AG04450 (cell line): Measurements from ENCODE around the gene YRDC. TPM values are rescaled to one million over a fixed set of nuclear protein-coding genes. Genes with fewer than 3 reads are reported as not detected.
"Not testable (repeated sequence)": the region's sequence is repeated elsewhere in the genome, so short reads cannot be mapped to it uniquely, and the experiment has no call there.

Source experiments
- CTCF ChIA-PET: fragments of 300-600, 350-600 bp; formaldehyde crosslinking; extraction: SDS; loops from one replicate; lab custom pipeline; 2022; ENCODE audit warnings: antibody characterized with exemption, inconsistent platforms; lab: Charles Lee
- POLR2A ChIA-PET: fragments of 350-600 bp; formaldehyde crosslinking; extraction: SDS; loops from one replicate; lab custom pipeline; 2021; ENCODE audit warnings: antibody characterized with exemption, inconsistent platforms; lab: Yijun Ruan, JAX
- DNase-seq: peaks from one replicate; pipeline ENCODE4 v3.0.0-alpha.2; 2011; ENCODE audit warnings: low read depth, low spot score
- H3K27ac ChIP-seq: one replicate; pipeline ENCODE4 v1.5.1; 2012; ENCODE audit warnings: low read depth, low read length, control low read depth
- H3K27me3 ChIP-seq: one replicate; pipeline ENCODE4 v1.6.0; 2012; ENCODE audit warnings: low read length; ENCODE audit not compliant: control insufficient read depth, insufficient read depth
- H3K4me3 ChIP-seq: 2 replicates; pipeline ENCODE4 v1.5.1; 2011; ENCODE audit warnings: mild to moderate bottlenecking, low read depth, low read length, control low read depth
- H3K9me3 ChIP-seq: 2 replicates; pipeline ENCODE4 v1.5.1; 2012; ENCODE audit warnings: low read length; ENCODE audit not compliant: control insufficient read depth, insufficient read depth
- CTCF ChIP-seq: IDR thresholded peaks from 2 replicates; pipeline ENCODE4 v1.5.1; 2011; ENCODE audit warnings: low read depth, low read length, control low read depth, inconsistent platforms
- polyA plus RNA-seq: library from polyadenylated mRNA; depleted of rRNA; stranded (reverse); fragments of >200 nt; gene quantifications from 2 replicates; pipeline ENCODE4 v1.2.3, GENCODE V29; 2011

Gene YRDC
- polyA plus RNA-seq, 1 experiment: 15.2 TPM

DNA sequence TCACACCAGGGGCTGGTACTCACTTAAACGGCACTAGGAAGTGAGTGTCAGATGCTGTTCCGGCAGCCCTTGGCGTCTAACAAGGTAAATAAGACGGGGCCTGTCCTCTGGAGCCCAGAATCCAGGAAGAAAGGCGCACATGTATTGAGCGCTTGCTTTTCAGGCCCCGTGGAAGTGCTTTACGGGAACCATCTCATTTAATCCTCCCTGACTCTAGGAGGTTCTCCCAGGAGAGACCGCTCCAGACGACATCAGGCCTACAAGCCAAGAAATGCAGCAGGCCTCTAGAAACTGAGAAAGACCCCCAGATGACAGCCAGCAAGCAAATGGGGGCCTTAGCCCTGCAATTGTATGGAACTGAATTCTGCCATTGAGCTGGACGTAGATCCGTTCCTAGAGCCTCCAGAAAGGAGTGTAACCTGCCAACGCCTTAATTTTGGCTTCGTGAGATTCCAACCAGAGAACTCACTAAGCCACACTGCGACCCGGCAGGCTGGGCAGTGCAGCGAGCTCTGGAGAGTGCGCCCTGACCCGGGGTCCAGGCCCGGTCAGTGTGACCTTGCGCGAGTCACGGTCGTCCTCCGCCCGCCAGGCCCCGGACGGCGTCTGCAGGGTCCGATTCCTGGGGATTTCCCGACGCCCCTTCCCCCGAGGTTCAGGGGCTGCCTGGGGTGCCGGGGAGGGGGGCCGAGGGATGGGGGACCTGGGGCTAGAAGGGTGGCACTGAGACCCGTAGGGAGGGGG lies 14.9 kb downstream of the YRDC start:
- H3K4me3 ChIP-seq: no peak overlapping the region; the same call in 1 of the 2 replicates

DNA sequence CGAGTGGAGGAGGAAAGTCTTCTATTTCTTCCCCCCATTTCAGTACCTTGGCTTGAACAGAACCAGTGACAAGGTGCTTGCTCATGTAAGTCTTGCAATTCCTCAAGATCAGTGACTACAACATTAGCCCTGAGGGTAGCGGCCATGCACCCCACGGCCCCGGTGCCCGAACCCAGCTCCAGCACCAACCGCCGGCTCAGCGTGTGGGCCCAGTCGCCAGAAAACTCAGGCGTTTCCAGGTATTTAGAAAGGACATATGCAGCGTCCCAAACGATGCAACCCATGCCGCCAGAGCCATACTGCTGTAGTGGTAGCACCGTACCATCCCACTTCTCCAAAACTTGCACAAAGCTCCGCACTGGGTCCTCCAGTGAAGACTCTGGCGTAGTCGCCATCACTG lies 25.5 kb downstream of the YRDC start:
- CTCF ChIA-PET: no interaction called here
- H3K4me3 ChIP-seq: no peak overlapping the region
- H3K27me3 ChIP-seq: peaks cover 2% of the 10 kb centered on the region
- no peaks in the 10 kb centered on the region for H3K9me3 ChIP-seq
- no peak overlapping the region for H3K27ac ChIP-seq
- no peak for TF ChIP-seq CTCF
- no peak for DNase-seq
- POLR2A ChIA-PET: no interaction called here

More for the DNA sequence above, 14.9 kb downstream of the YRDC start:
- H3K27ac ChIP-seq: no peak overlapping the region
- TF ChIP-seq CTCF: no peak
- ChIA-PET POLR2A (no interaction called here), CTCF (no interaction called here)
- DNase-seq: no peak
- H3K27me3 ChIP-seq: peaks cover 23% of the 10 kb centered on the region
- H3K9me3 ChIP-seq: no peaks in the 10 kb centered on the region; the same call in 1 of the 2 replicates

DNA sequence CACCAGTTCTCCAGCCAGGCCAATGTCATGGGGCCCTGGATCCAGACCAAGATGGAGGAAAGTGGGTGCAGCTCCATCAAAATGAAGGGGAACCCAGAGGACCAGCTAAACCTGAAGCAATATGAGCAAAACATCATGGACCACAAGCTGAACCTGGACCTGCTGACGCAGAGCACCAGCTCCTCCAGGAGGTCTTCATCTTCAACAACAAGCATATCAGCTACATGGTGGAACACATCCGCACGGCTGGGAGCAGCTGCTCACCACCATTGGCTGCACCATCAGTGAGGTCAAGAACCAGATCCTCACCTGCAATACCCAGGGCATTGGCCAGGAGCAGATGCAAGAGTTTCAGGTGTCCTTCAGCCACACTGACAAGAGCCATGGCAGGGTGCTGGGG lies 29.4 kb downstream of the YRDC start:
- ChIA-PET CTCF (interaction anchor here (0.7 kb wide), 1 partner anchor 175 kb away, joined by 4 read pairs; no protein-coding TSS in a partner anchor), POLR2A (no interaction called here)

GRCh38 chr1:37776946-37777516 lies 31.0 kb downstream of the YRDC start:
- ChIA-PET POLR2A (no interaction called here), CTCF (no interaction called here)
- peaks cover 3% of the 10 kb centered on the region for H3K27me3 ChIP-seq
- H3K4me3 ChIP-seq: no peak overlapping the region
- no peak for TF ChIP-seq CTCF
- no peak for DNase-seq
- no peaks in the 10 kb centered on the region for H3K9me3 ChIP-seq
- H3K27ac ChIP-seq: no peak overlapping the region

More for the DNA sequence above, 29.4 kb downstream of the YRDC start:
- H3K9me3 ChIP-seq: no peaks in the 10 kb centered on the region
- H3K27ac ChIP-seq: no peak overlapping the region
- DNase-seq: no peak
- H3K27me3 ChIP-seq: peaks cover 5% of the 10 kb centered on the region
- H3K4me3 ChIP-seq: no peak overlapping the region
- no peak for TF ChIP-seq CTCF

GRCh38 chr1:37771440-37771839 lies 36.6 kb downstream of the YRDC start:
- CTCF ChIA-PET, POLR2A ChIA-PET, DNase-seq, H3K27ac ChIP-seq, H3K4me3 ChIP-seq, H3K9me3 ChIP-seq: not testable (repeated sequence)
- H3K27me3 ChIP-seq: peaks cover 14% of the 10 kb centered on the region
